COLO829 (cell line): ENCODE results near the gene SLX9.

Experiments
- DNase-seq: peaks from one replicate; pipeline ENCODE4 v3.0.0; 2012; ENCODE audit warnings: low spot score

SLX9 gene

GRCh38 chr21:44947930-44948331 is 8.1 kb downstream of the SLX9 start:
- no peak for DNase-seq

GRCh38 chr21:44948426-44949120 is 8.7 kb downstream of the SLX9 start:
- no peak for DNase-seq

- no peak for DNase-seq
These were observed 9.4 kb downstream of the SLX9 start for GRCh38 chr21:44949161-44949778.

- DNase-seq: peak; percentile 62
These were observed 10.0 kb downstream of the SLX9 start for GRCh38 chr21:44949779-44950198.

- DNase-seq: no peak
These were observed 10.5 kb downstream of the SLX9 start for GRCh38 chr21:44950351-44950750.

- no peak for DNase-seq
These were observed 11.5 kb downstream of the SLX9 start for GRCh38 chr21:44951186-44951915.

- no peak for DNase-seq
These were observed 12.5 kb downstream of the SLX9 start for GRCh38 chr21:44952116-44952928.

GRCh38 chr21:44952929-44953627 is 13.2 kb downstream of the SLX9 start:
- no peak for DNase-seq

GRCh38 chr21:44953628-44954021 is 13.8 kb downstream of the SLX9 start:
- DNase-seq: no peak

- no peak for DNase-seq
These were observed 14.5 kb downstream of the SLX9 start for GRCh38 chr21:44954281-44954771.

GRCh38 chr21:44955141-44955797 is 15.4 kb downstream of the SLX9 start:
- DNase-seq: no peak

GRCh38 chr21:44955798-44956175 is 16.0 kb downstream of the SLX9 start:
- DNase-seq: no peak

GRCh38 chr21:44956356-44957046 is 16.7 kb downstream of the SLX9 start:
- DNase-seq: no peak

- DNase-seq: no peak
These were observed 17.4 kb downstream of the SLX9 start for GRCh38 chr21:44957047-44957831.

- no peak for DNase-seq
These were observed 18.1 kb downstream of the SLX9 start for GRCh38 chr21:44957901-44958451.

- no peak for DNase-seq
These were observed 18.8 kb downstream of the SLX9 start for GRCh38 chr21:44958471-44959191.

GRCh38 chr21:44959376-44960091 is 19.7 kb downstream of the SLX9 start:
- no peak for DNase-seq
